Endothelial cell of umbilical vein (primary cell): Measurements from ENCODE around the gene FRYL. TPM values are rescaled to one million over a fixed set of nuclear protein-coding genes. Genes with fewer than 3 reads are reported as not detected.

ENCODE experiments used
- BruUV-seq: library from RNA; stranded (reverse); fragments of 400-500 nt; replicated peaks from 2 replicates; lab custom pipeline; 2021; lab: Mats Ljungman, UMichigan
- CTCF ChIA-PET: fragments of 300-600, 350-600 bp; sonication (Branson Sonifier 250); formaldehyde crosslinking; loops from one replicate; lab custom pipeline; 2021; ENCODE audit warnings: antibody characterized with exemption, inconsistent platforms; lab: Charles Lee
- POLR2A ChIA-PET: fragments of 300-600, 350-600 bp; sonication (Branson Sonifier 250); formaldehyde crosslinking; loops from one replicate; lab custom pipeline; 2021; ENCODE audit warnings: antibody characterized with exemption, inconsistent platforms; lab: Charles Lee
- DNase-seq: peaks from one replicate; pipeline ENCODE4 v3.0.0-alpha.2; 2011; ENCODE audit warnings: low read depth, low spot score
- FAIRE-seq: peaks from 2 replicates; lab custom pipeline; 2011; peaks lifted over from hg19 to GRCh38; lab: Jason Lieb, UNC
- H2AFZ ChIP-seq: 2 replicates; pipeline ENCODE4 v1.6.0; 2012; ENCODE audit warnings: low read depth, low read length, control low read depth, inconsistent platforms
- H3K27ac ChIP-seq: 2 replicates; pipeline ENCODE4 v1.5.1; 2011; ENCODE audit warnings: low read depth, mild to moderate bottlenecking, control low read depth, low read length, moderate library complexity; ENCODE audit not compliant: insufficient read depth
- H3K27me3 ChIP-seq, 2 experiments: 2 replicates each; pipeline versions ENCODE4 v1.6.0 to v1.6.1; 2011; ENCODE audit warnings: low read length in 2 of 2, mixed read lengths in 1 of 2; ENCODE audit not compliant: control insufficient read depth in 2 of 2, insufficient read depth in 2 of 2
- H3K36me3 ChIP-seq, 2 experiments: 2 replicates in 1 of 2; 3 replicates in 1 of 2; pipeline ENCODE4 v1.5.1; 2011; ENCODE audit warnings: low read length in 2 of 2, mild to moderate bottlenecking in 1 of 2, moderate library complexity in 1 of 2; ENCODE audit not compliant: control insufficient read depth in 2 of 2, insufficient read depth in 2 of 2; ENCODE audit errors: extremely low read depth in 1 of 2
- H3K4me1 ChIP-seq: 3 replicates; pipeline ENCODE4 v1.5.1; 2011; ENCODE audit warnings: mild to moderate bottlenecking, low read length; ENCODE audit not compliant: control insufficient read depth, insufficient read depth; ENCODE audit errors: extremely low read depth
- H3K4me2 ChIP-seq: 2 replicates; pipeline ENCODE4 v1.6.1; 2011; ENCODE audit warnings: low read length, control low read depth, mixed read lengths; ENCODE audit not compliant: insufficient read depth
- H3K4me3 ChIP-seq, 3 experiments: fragments of 200-600 bp in 1 of 3; sonication (generic), shearing (Covaris generic) in 1 of 3; replicated peaks in 1 of 3; 2 replicates each; pipeline ENCODE4 v1.5.1; 2011 to 2016; ENCODE audit warnings: control low read depth in 3 of 3, low read length in 3 of 3, mild to moderate bottlenecking in 2 of 3, inconsistent platforms in 1 of 3, low read depth in 1 of 3, moderate library complexity in 1 of 3; ENCODE audit not compliant: insufficient read depth in 1 of 3
- H3K79me2 ChIP-seq: 2 replicates; pipeline ENCODE4 v1.6.0; 2012; ENCODE audit warnings: low read length, inconsistent platforms; ENCODE audit not compliant: control insufficient read depth, insufficient read depth
- H3K9ac ChIP-seq: replicated peaks from 2 replicates; pipeline ENCODE3; 2011; ENCODE audit warnings: low read length, control low read depth; ENCODE audit not compliant: insufficient read depth; ENCODE audit errors: extremely low read depth
- H3K9me1 ChIP-seq: replicated peaks from 3 replicates; pipeline ENCODE4 v1.6.0; 2011; ENCODE audit warnings: mild to moderate bottlenecking, low read length; ENCODE audit not compliant: control insufficient read depth, insufficient read depth; ENCODE audit errors: extremely low read depth
- H3K9me3 ChIP-seq: replicated peaks from 2 replicates; pipeline ENCODE4 v1.5.1; 2012; ENCODE audit warnings: low read length, inconsistent platforms; ENCODE audit not compliant: control insufficient read depth, insufficient read depth
- H4K20me1 ChIP-seq: replicated peaks from 2 replicates; pipeline ENCODE3; 2011; ENCODE audit warnings: mild to moderate bottlenecking, low read length; ENCODE audit not compliant: control insufficient read depth, insufficient read depth; ENCODE audit errors: extremely low read depth
- dilution Hi-C: fragments of 300-500 bp; cut with MboI; formaldehyde crosslinking; loops from one replicate; pipeline ENCODE4 v1.15.0; 2019; ENCODE audit warnings: low sequenced_read_pairs; ENCODE audit not compliant: extremely low pct_ligation_motif_present
- intact Hi-C: fragments of 100-400 bp; cut with micrococcal nuclease; formaldehyde crosslinking; loops from one replicate; pipeline ENCODE4 v1.10.0; 2022
- polyA plus RNA-seq, 4 experiments: library from polyadenylated mRNA; depleted of rRNA in 3 of 4; stranded (reverse) in 3 of 4; unstranded in 1 of 4; fragments of >200 nt; gene quantifications; 2 replicates each; pipeline versions ENCODE4 v1.2.1 to v1.2.3, GENCODE V29; 2011 to 2012; ENCODE audit warnings: missing spikeins in 1 of 4
- total RNA-seq: library from RNA; stranded (reverse); gene quantifications from 2 replicates; pipeline ENCODE4 v1.2.3, GENCODE V29; 2021
- TF ChIP-seq, protein P1 (sequence below), 2 donors: IDR thresholded peaks; 1 replicate in 1 of 2; 2 replicates in 1 of 2; pipeline ENCODE4 v1.5.1; 2011; ENCODE audit warnings: low read length in 2 of 2, mild to moderate bottlenecking in 2 of 2, moderate library complexity in 2 of 2, control low read depth in 1 of 2, inconsistent platforms in 1 of 2, low read depth in 1 of 2; ENCODE audit not compliant: insufficient read depth in 1 of 2; ENCODE audit errors: extremely low read depth in 1 of 2
- TF ChIP-seq, protein P2 (sequence below): IDR thresholded peaks from 2 replicates; pipeline ENCODE4 v1.6.1; 2011; ENCODE audit not compliant: insufficient read depth, insufficient read length

The FRYL gene
- total and polyA plus RNA-seq, 2 donors (not counting 3 experiments of a cell fraction or from before 2014, with no cell fraction given), result 17.0 to 84.9 TPM

DNA sequence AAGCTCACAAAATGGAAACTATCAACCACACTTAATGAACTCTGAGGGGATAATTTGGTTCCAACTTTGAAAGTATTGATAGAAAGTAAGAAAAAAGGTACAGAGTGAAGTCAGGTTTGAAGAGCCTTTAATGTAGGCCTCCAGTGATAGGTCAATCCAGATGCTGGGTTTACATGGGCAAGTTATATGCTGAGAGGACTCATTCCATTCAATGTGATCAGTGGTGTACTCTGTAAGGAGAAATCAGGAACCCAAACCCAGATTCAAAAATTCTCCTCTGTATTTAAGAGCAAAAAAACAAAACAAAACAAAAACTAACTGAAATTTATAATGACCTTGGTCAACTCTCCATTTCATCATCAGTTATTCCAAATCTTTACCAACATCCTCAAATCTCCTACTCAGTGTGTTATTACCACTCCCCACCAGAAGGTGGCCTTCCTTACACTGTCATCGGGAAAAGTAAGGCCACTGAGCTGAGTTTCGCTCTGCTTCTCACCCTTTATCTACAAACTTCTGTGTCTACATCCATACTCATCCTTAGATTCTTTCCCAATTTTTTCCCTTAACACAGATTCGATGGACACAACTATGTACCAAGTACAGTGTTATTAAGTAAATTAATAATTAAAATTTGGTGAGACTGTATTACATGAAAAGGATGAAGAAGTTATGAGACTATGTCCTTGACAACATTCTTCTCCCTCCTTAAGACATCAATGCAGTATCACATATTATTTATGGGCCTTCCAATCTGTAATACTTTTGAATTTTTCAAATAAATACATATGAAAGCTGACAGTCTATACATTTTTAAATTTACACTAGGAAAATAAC is 201.7 kb downstream of the FRYL start:
- dilution Hi-C loops, result no loop called here
- POLR2A ChIA-PET, result no interaction called here
- CTCF ChIA-PET, result interaction anchor here (0.6 to 3.6 kb wide), 71 partner anchors 8 to 456 kb away, joined by 3 to 105 read pairs (median 5); partner anchors contain the start of gene FRYL

More for the DNA sequence above, 201.7 kb downstream of the FRYL start:
- no peak overlapping the region for H2AFZ ChIP-seq
- no peak overlapping the region for H3K27ac ChIP-seq
- no TSS peak for BruUV-seq
- H4K20me1 ChIP-seq, result no peaks in the 10 kb centered on the region
- TF ChIP-seq, protein P1, sequence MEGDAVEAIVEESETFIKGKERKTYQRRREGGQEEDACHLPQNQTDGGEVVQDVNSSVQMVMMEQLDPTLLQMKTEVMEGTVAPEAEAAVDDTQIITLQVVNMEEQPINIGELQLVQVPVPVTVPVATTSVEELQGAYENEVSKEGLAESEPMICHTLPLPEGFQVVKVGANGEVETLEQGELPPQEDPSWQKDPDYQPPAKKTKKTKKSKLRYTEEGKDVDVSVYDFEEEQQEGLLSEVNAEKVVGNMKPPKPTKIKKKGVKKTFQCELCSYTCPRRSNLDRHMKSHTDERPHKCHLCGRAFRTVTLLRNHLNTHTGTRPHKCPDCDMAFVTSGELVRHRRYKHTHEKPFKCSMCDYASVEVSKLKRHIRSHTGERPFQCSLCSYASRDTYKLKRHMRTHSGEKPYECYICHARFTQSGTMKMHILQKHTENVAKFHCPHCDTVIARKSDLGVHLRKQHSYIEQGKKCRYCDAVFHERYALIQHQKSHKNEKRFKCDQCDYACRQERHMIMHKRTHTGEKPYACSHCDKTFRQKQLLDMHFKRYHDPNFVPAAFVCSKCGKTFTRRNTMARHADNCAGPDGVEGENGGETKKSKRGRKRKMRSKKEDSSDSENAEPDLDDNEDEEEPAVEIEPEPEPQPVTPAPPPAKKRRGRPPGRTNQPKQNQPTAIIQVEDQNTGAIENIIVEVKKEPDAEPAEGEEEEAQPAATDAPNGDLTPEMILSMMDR (IDR thresholded peaks at IDR 0.05; ENCODE audit: extremely low read depth in 1 of 2, insufficient read depth in 1 of 2, low read depth in 1 of 2, low read length in 2 of 2), result peak; percentile 60 to 69
- TF ChIP-seq, protein P2, sequence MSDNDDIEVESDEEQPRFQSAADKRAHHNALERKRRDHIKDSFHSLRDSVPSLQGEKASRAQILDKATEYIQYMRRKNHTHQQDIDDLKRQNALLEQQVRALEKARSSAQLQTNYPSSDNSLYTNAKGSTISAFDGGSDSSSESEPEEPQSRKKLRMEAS, result no peak
- DNase-seq (peak; percentile 77), FAIRE-seq (peak; percentile 77)
- peaks cover 2 to 21% of the 10 kb centered on the region in 2 experiments for H3K36me3 ChIP-seq
- no peaks in the 10 kb centered on the region for H3K4me1 ChIP-seq
- no peak overlapping the region for H3K4me2 ChIP-seq
- H3K9me1 ChIP-seq, result no peaks in the 10 kb centered on the region
- H3K27me3 ChIP-seq, result no peaks in the 10 kb centered on the region
- no peaks in the 10 kb centered on the region for H3K79me2 ChIP-seq
- no peak overlapping the region for H3K9ac ChIP-seq
- H3K4me3 ChIP-seq, result no peak overlapping the region
- H3K9me3 ChIP-seq, result no peaks in the 10 kb centered on the region
- intact Hi-C loops, result loop anchor here (1.0 kb wide), 4 partner anchors 104 to 385 kb away; partner anchors contain the start of genes FRYL and OCIAD1
